ENCODE data around the gene PCDH17. TPM values are rescaled to one million over a fixed set of nuclear protein-coding genes. Genes with fewer than 3 reads are reported as not detected.

The PCDH17 gene
- total and polyA plus RNA-seq, 2 of the 4 experiments (the other 2 are of a cell fraction) = under 0.01 TPM; not detected in 1

DNA sequence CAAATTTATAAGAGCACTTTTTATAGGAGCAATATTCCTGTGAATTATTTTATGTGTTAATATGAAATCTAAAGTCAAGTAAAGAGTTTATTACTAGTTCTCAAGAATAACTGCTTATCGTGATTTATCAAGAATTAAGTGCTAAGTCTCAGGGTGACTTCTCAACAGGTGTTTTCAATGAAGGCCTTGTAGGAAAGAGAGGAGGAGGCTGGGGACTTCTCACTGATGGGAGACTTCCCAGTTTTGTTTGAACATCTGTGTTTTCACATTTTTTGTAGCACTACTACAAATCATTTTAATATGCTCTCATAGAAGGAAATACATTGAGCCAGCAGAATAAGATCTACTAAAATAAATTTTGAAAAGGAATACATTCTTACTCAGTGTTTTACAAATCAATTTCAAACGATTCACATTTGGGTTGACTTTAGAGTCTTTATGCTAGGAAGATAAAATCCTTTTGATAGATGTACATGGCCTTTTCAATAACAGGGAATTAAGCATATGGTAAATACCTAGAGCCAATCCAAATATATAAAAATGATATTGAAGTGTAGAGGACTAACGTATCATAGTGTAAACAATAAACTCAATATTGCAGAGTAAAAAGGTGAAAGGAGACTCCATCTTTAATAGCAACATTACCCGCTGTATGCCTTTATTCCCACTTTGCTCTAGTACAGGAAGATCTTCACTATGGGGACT is 6.8 kb downstream of the PCDH17 start:
- ATAC-seq (ENCODE audit: low read depth) (no peak), DNase-seq (no peak)
- H4K20me1 ChIP-seq (ENCODE audit: insufficient read depth, low read length) = no peaks in the 10 kb centered on the region
- H2BK20ac ChIP-seq (ENCODE audit: low read depth, low read length) = no peak overlapping the region
- intact Hi-C loops (cut with micrococcal nuclease) = no loop called here
- no peak overlapping the region for H4K8ac ChIP-seq (ENCODE audit: low read depth in 2 of 2, low read length in 2 of 2)
- H4K5ac ChIP-seq (ENCODE audit: low read depth, low read length) = no peak overlapping the region
- peaks cover 12% of the 10 kb centered on the region; the same call in 1 of the 2 replicates for H3K27me3 ChIP-seq (ENCODE audit: control insufficient read depth, insufficient read depth, low read length)
- no peaks in the 10 kb centered on the region for H3K9me1 ChIP-seq (ENCODE audit: insufficient read depth, low read length)
- no CpG with 5 or more reads among the region's 4 CpGs for WGBS, 2 experiments (ENCODE audit: extremely low coverage in 2 of 2, insufficient read length in 1 of 2)
- no peak overlapping the region for H3K4ac ChIP-seq (ENCODE audit: low read depth, low read length)
- no peak overlapping the region for H2AK5ac ChIP-seq (ENCODE audit: low read depth, low read length)
- no peak overlapping the region for H2AFZ ChIP-seq (replicated peaks; ENCODE audit: low read length, poor library complexity)
- H3K56ac ChIP-seq (ENCODE audit: extremely low read depth, insufficient read depth, low read length) = no peak overlapping the region
- no peak overlapping the region for H2BK120ac ChIP-seq (ENCODE audit: low read depth, low read length)
- no peak overlapping the region for H4K91ac ChIP-seq (ENCODE audit: insufficient read depth, low read depth, low read length)
- no peak overlapping the region for H3K4me2 ChIP-seq (ENCODE audit: low read depth, low read length)
- H3K4me1 ChIP-seq (ENCODE audit: control insufficient read depth, insufficient read depth, low read length) = no peaks in the 10 kb centered on the region
- H3K79me1 ChIP-seq (ENCODE audit: low read depth in 1 of 2, low read length in 2 of 2) = no peaks in the 10 kb centered on the region
- CTCF ChIA-PET = no interaction called here
- no TSS peak for BruUV-seq (replicated peaks)
- no peak overlapping the region for H3K27ac ChIP-seq (ENCODE audit: insufficient read depth, low read length)
- H3K18ac ChIP-seq (ENCODE audit: low read depth, low read length) = no peak overlapping the region
- POLR2A ChIA-PET (ENCODE audit: unreplicated experiment) = no interaction called here
- H2BK5ac ChIP-seq (ENCODE audit: low read depth, low read length, poor library complexity, severe bottlenecking) = no peak overlapping the region
- in situ Hi-C loops (cut with MboI; ENCODE audit: low sequenced_read_pairs) = loop anchor here (25.0 kb wide), 1 partner anchor 1674 kb away; no protein-coding TSS in a partner anchor
- no peak overlapping the region for H2AK9ac ChIP-seq (replicated peaks; ENCODE audit: low read depth, low read length, poor library complexity)
- H3K23ac ChIP-seq (ENCODE audit: low read depth, low read length) = no peak overlapping the region
- H3K4me3 ChIP-seq (ENCODE audit: insufficient read depth, low read depth, low read length) = no peak overlapping the region
- H3K14ac ChIP-seq (replicated peaks; ENCODE audit: low read depth, low read length) = no peak overlapping the region
- peaks cover 6% of the 10 kb centered on the region for H3K9me3 ChIP-seq (ENCODE audit: control insufficient read depth, insufficient read depth, low read length)
- H2BK15ac ChIP-seq (ENCODE audit: low read depth, low read length) = no peak overlapping the region
- TF ChIP-seq CEBPB (IDR thresholded peaks at IDR 0.05; ENCODE audit: low read depth, low read length) (no peak), FOS (IDR thresholded peaks at IDR 0.05; ENCODE audit: low read depth, low read length) (no peak), BHLHE40 (IDR thresholded peaks at IDR 0.05; ENCODE audit: low read depth, low read length) (no peak), RFX5 (IDR thresholded peaks at IDR 0.05; ENCODE audit: low read depth, low read length) (no peak), RCOR1 (IDR thresholded peaks at IDR 0.05; ENCODE audit: insufficient replicate concordance, low read length) (no peak), POLR2A (IDR thresholded peaks at IDR 0.05; ENCODE audit: low read depth, low read length) (no peak), MAZ (IDR thresholded peaks at IDR 0.05; ENCODE audit: borderline replicate concordance, low read depth, low read length) (no peak), RAD21 (IDR thresholded peaks at IDR 0.05; ENCODE audit: low read length) (no peak), NFE2L2 (IDR thresholded peaks at IDR 0.05; ENCODE audit: low read depth, low read length) (no peak), MAFK (IDR thresholded peaks at IDR 0.05; ENCODE audit: low read depth, low read length) (no peak), MXI1 (IDR thresholded peaks at IDR 0.05; ENCODE audit: borderline replicate concordance, low read depth, low read length) (no peak), CHD1 (IDR thresholded peaks at IDR 0.05; ENCODE audit: low read depth, low read length) (no peak), SMC3 (IDR thresholded peaks at IDR 0.05; ENCODE audit: low read depth, low read length) (no peak)
- TF ChIP-seq, protein P1, sequence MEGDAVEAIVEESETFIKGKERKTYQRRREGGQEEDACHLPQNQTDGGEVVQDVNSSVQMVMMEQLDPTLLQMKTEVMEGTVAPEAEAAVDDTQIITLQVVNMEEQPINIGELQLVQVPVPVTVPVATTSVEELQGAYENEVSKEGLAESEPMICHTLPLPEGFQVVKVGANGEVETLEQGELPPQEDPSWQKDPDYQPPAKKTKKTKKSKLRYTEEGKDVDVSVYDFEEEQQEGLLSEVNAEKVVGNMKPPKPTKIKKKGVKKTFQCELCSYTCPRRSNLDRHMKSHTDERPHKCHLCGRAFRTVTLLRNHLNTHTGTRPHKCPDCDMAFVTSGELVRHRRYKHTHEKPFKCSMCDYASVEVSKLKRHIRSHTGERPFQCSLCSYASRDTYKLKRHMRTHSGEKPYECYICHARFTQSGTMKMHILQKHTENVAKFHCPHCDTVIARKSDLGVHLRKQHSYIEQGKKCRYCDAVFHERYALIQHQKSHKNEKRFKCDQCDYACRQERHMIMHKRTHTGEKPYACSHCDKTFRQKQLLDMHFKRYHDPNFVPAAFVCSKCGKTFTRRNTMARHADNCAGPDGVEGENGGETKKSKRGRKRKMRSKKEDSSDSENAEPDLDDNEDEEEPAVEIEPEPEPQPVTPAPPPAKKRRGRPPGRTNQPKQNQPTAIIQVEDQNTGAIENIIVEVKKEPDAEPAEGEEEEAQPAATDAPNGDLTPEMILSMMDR (conservative IDR thresholded peaks at IDR 0.05; ENCODE audit: low read depth, low read length) = no peak
- TF ChIP-seq, protein P2, sequence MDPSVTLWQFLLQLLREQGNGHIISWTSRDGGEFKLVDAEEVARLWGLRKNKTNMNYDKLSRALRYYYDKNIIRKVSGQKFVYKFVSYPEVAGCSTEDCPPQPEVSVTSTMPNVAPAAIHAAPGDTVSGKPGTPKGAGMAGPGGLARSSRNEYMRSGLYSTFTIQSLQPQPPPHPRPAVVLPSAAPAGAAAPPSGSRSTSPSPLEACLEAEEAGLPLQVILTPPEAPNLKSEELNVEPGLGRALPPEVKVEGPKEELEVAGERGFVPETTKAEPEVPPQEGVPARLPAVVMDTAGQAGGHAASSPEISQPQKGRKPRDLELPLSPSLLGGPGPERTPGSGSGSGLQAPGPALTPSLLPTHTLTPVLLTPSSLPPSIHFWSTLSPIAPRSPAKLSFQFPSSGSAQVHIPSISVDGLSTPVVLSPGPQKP (IDR thresholded peaks at IDR 0.05; ENCODE audit: borderline replicate concordance, low read depth, low read length) = no peak
- TF ChIP-seq, protein P3, sequence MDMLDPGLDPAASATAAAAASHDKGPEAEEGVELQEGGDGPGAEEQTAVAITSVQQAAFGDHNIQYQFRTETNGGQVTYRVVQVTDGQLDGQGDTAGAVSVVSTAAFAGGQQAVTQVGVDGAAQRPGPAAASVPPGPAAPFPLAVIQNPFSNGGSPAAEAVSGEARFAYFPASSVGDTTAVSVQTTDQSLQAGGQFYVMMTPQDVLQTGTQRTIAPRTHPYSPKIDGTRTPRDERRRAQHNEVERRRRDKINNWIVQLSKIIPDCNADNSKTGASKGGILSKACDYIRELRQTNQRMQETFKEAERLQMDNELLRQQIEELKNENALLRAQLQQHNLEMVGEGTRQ (IDR thresholded peaks at IDR 0.05; ENCODE audit: low read depth, low read length) = no peak
- H3K9ac ChIP-seq (ENCODE audit: low read depth, low read length) = no peak overlapping the region
- dilution Hi-C loops (cut with HindIII; ENCODE audit: low sequenced_read_pairs, unreplicated experiment) = no loop called here
- H3K36me3 ChIP-seq (ENCODE audit: control insufficient read depth, insufficient read depth, low read length) = no peaks in the 10 kb centered on the region
